ENCODE data around the gene SLC12A7.
"Not testable (repeated sequence)": the region's sequence is repeated elsewhere in the genome, so short reads cannot be mapped to it uniquely, and the experiment has no call there.

SLC12A7 gene

GRCh38 chr5:1075555-1075881 is 36.3 kb downstream of the SLC12A7 start:
- DNase-seq = no peak

GRCh38 chr5:1074816-1075554 is 36.9 kb downstream of the SLC12A7 start:
- no peak for DNase-seq

- DNase-seq = no peak
These were observed 37.6 kb downstream of the SLC12A7 start for GRCh38 chr5:1074226-1074625.

- no peak for DNase-seq
These were observed 38.4 kb downstream of the SLC12A7 start for GRCh38 chr5:1073239-1074102.

GRCh38 chr5:1069720-1070088 is 42.2 kb downstream of the SLC12A7 start:
- DNase-seq = no peak

GRCh38 chr5:1068895-1069719 is 42.8 kb downstream of the SLC12A7 start:
- DNase-seq = no peak

- DNase-seq = no peak
These were observed 43.5 kb downstream of the SLC12A7 start for GRCh38 chr5:1068204-1068894.

- no peak for DNase-seq
These were observed 44.4 kb downstream of the SLC12A7 start for GRCh38 chr5:1067141-1068121.

- no peak for DNase-seq
These were observed 45.2 kb downstream of the SLC12A7 start for GRCh38 chr5:1066676-1067075.

- no peak for DNase-seq
These were observed 45.8 kb downstream of the SLC12A7 start for GRCh38 chr5:1065891-1066650.

GRCh38 chr5:1065143-1065750 is 46.6 kb downstream of the SLC12A7 start:
- DNase-seq = no peak

- DNase-seq = no peak
These were observed 47.3 kb downstream of the SLC12A7 start for GRCh38 chr5:1064383-1065142.

- no peak for DNase-seq
These were observed 48.0 kb downstream of the SLC12A7 start for GRCh38 chr5:1063661-1064382.

- DNase-seq = no peak
These were observed 48.9 kb downstream of the SLC12A7 start for GRCh38 chr5:1062761-1063568.

- DNase-seq = no peak
These were observed 49.9 kb downstream of the SLC12A7 start for GRCh38 chr5:1061916-1062315.

- DNase-seq = not testable (repeated sequence)
These were observed 50.6 kb downstream of the SLC12A7 start for GRCh38 chr5:1061292-1061691.

GRCh38 chr5:1060535-1060981 is 51.3 kb downstream of the SLC12A7 start:
- no peak for DNase-seq

GRCh38 chr5:1059884-1060263 is 52.0 kb downstream of the SLC12A7 start:
- DNase-seq = no peak

All from fibroblast of skin of right biceps (primary cell).